SK-N-SH treated with all-trans-retinoic acid at 6 μM for 48 hours (cell line): ENCODE data around the gene TTC12.

Experiments used
- ATAC-seq: fragments of 200-7000 bp; cut with Tn5 transposase; 3 replicates; pipeline ENCODE4 v1.9.1; 2020; ENCODE audit warnings: mild to moderate bottlenecking, moderate library complexity
- ARNTL ChIP-seq: fragments of 450-650 bp; formaldehyde crosslinking; IDR thresholded peaks from 2 replicates; pipeline ENCODE4 v1.5.0; 2020; ENCODE audit warnings: low read depth, mild to moderate bottlenecking, moderate library complexity, borderline replicate concordance
- BACH2 ChIP-seq: fragments of 250-450 bp; sonication (Bioruptor Pico); IDR thresholded peaks from 2 replicates; pipeline ENCODE4 v1.9.0; 2021; ENCODE audit warnings: mild to moderate bottlenecking, borderline replicate concordance
- CREB5 ChIP-seq: fragments of 250-450 bp; sonication (Bioruptor Pico); IDR thresholded peaks from 2 replicates; pipeline ENCODE4 v1.5.1; 2020; ENCODE audit warnings: low read depth, mild to moderate bottlenecking, moderate library complexity
- CSDC2 ChIP-seq: fragments of 250-450 bp; sonication (Bioruptor Pico); IDR thresholded peaks from 2 replicates; pipeline ENCODE4 v1.5.0; 2020; ENCODE audit warnings: mild to moderate bottlenecking, moderate library complexity
- GLIS3 ChIP-seq: fragments of 250-450 bp; sonication (Bioruptor Pico); IDR thresholded peaks from 2 replicates; pipeline ENCODE4 v1.5.0; 2020; ENCODE audit warnings: mild to moderate bottlenecking, moderate library complexity
- ISL1 ChIP-seq: fragments of 250-450 bp; sonication (Bioruptor Pico); IDR thresholded peaks from 2 replicates; pipeline ENCODE4 v2.1.2; 2022; ENCODE audit warnings: mild to moderate bottlenecking, moderate library complexity
- OSR1 ChIP-seq: fragments of 250-450 bp; sonication (Bioruptor Pico); IDR thresholded peaks from 2 replicates; pipeline ENCODE4 v1.8.0; 2022; ENCODE audit warnings: moderate library complexity, mild to moderate bottlenecking, inconsistent platforms
- PPARA ChIP-seq: fragments of 250-450 bp; sonication (Bioruptor Pico); IDR thresholded peaks from 2 replicates; pipeline ENCODE4 v1.5.0; 2020; ENCODE audit warnings: mild to moderate bottlenecking, borderline replicate concordance
- RARB ChIP-seq: fragments of 250-450 bp; sonication (Bioruptor Pico); IDR thresholded peaks from 2 replicates; pipeline ENCODE4 v1.8.0; 2021; ENCODE audit warnings: mild to moderate bottlenecking, moderate library complexity
- SNAI2 ChIP-seq: fragments of 250-450 bp; sonication (Bioruptor Pico); IDR thresholded peaks from 2 replicates; pipeline ENCODE4 v1.5.0; 2020; ENCODE audit warnings: mild to moderate bottlenecking, moderate library complexity
- TCF4 ChIP-seq: fragments of 250-450 bp; sonication (Bioruptor Pico); IDR thresholded peaks from 2 replicates; pipeline ENCODE4 v1.8.0; 2021; ENCODE audit warnings: mild to moderate bottlenecking, moderate library complexity, borderline replicate concordance
- TOX ChIP-seq: fragments of 250-450 bp; sonication (Bioruptor Pico); IDR thresholded peaks from 2 replicates; pipeline ENCODE4 v1.8.0; 2021; ENCODE audit warnings: mild to moderate bottlenecking, moderate library complexity, borderline replicate concordance
- TSHZ2 ChIP-seq: fragments of 250-450 bp; sonication (Bioruptor Pico); IDR thresholded peaks from 2 replicates; pipeline ENCODE4 v1.5.0; 2020; ENCODE audit warnings: mild to moderate bottlenecking, moderate library complexity
- ZC3H10 ChIP-seq: fragments of 250-450 bp; sonication (Bioruptor Pico); IDR thresholded peaks from 2 replicates; pipeline ENCODE4 v1.5.1; 2021; ENCODE audit warnings: mild to moderate bottlenecking, moderate library complexity
- ZFP3 ChIP-seq: fragments of 250-450 bp; sonication (Bioruptor Pico); IDR thresholded peaks from 2 replicates; pipeline ENCODE4 v1.5.0; 2020; ENCODE audit warnings: mild to moderate bottlenecking, moderate library complexity
- ZFP30 ChIP-seq: fragments of 450-650 bp; formaldehyde crosslinking; IDR thresholded peaks from 2 replicates; pipeline ENCODE4 v1.5.0; 2022; ENCODE audit warnings: mild to moderate bottlenecking, moderate library complexity
- ZNF565 ChIP-seq: fragments of 450-650 bp; formaldehyde crosslinking; conservative IDR thresholded peaks from 2 replicates; pipeline ENCODE4 v1.5.0; 2020; ENCODE audit warnings: low read depth, mild to moderate bottlenecking, moderate library complexity
- ZNF8 ChIP-seq: fragments of 450-650 bp; formaldehyde crosslinking; IDR thresholded peaks from 2 replicates; pipeline ENCODE4 v1.5.0; 2020; ENCODE audit warnings: mild to moderate bottlenecking, moderate library complexity
- TF ChIP-seq, protein P1 (sequence below): fragments of 250-450 bp; sonication (Bioruptor Pico); IDR thresholded peaks from 2 replicates; pipeline ENCODE4 v1.5.1; 2021; ENCODE audit warnings: mild to moderate bottlenecking, moderate library complexity
- TF ChIP-seq, protein P2 (sequence below): fragments of 250-450 bp; sonication (Bioruptor Pico); IDR thresholded peaks from 2 replicates; pipeline ENCODE4 v1.8.0; 2020; ENCODE audit warnings: mild to moderate bottlenecking, moderate library complexity, borderline replicate concordance

Gene TTC12

DNA sequence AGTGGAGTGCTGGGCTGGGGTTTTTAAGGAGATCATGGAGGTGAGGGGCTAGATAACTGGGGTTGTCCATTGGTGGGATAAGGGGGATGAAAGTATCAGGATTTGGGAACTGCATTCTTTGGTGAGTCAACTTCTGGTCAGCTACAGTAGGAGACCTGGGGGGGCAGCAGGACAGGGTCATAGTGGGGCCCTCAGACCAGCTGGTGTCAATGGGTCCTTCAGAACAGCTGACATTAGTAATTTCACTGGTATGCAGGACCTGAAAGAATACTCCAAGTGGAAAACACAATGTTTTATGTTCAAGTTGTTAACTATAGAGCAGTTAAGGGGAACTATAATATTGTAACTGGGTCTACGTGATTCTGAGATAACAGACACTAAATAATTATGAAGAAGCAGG is 2.8 kb upstream of the TTC12 start:
- TF ChIP-seq ZFP30 (CRISPR knock-in tag), result no peak
- no peak for TF ChIP-seq TOX (CRISPR knock-in tag)
- TF ChIP-seq ISL1, result no peak
- ATAC-seq, result no peak

- ATAC-seq, result no peak
- TF ChIP-seq BACH2 (CRISPR knock-in tag), result no peak
- TF ChIP-seq RARB (CRISPR knock-in tag), result no peak
- no peak for TF ChIP-seq OSR1 (CRISPR knock-in tag)
These were observed 782 bp upstream of the TTC12 start for GRCh38 chr11:113313601-113314000.

DNA sequence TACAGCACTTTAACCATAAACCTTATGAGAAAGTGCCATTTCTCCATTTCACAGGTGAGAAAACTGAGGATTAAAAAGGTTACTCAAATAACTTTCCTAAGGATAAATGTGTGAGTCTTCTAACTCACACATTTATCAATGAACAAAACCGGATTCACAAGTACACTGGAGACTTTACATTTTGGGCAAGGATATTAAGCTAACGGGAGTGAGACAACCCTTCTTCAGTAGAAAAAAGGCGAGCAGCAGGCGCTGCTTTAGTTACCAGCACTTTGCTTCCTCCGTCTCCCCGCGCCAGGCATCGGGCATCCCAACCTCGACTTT is 356 bp upstream of the TTC12 start:
- no peak for TF ChIP-seq TOX (CRISPR knock-in tag)
- TF ChIP-seq, protein P1, sequence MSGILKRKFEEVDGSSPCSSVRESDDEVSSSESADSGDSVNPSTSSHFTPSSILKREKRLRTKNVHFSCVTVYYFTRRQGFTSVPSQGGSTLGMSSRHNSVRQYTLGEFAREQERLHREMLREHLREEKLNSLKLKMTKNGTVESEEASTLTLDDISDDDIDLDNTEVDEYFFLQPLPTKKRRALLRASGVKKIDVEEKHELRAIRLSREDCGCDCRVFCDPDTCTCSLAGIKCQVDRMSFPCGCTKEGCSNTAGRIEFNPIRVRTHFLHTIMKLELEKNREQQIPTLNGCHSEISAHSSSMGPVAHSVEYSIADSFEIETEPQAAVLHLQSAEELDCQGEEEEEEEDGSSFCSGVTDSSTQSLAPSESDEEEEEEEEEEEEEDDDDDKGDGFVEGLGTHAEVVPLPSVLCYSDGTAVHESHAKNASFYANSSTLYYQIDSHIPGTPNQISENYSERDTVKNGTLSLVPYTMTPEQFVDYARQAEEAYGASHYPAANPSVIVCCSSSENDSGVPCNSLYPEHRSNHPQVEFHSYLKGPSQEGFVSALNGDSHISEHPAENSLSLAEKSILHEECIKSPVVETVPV (CRISPR knock-in tag), result no peak
- no peak for TF ChIP-seq TCF4 (CRISPR knock-in tag)
- TF ChIP-seq ZFP3 (CRISPR knock-in tag), result no peak
- TF ChIP-seq ZFP30 (CRISPR knock-in tag), result no peak
- no peak for TF ChIP-seq ARNTL (CRISPR knock-in tag)
- TF ChIP-seq SNAI2 (CRISPR knock-in tag), result no peak
- no peak for TF ChIP-seq BACH2 (CRISPR knock-in tag)
- no peak for TF ChIP-seq CREB5 (CRISPR knock-in tag)
- TF ChIP-seq, protein P2, sequence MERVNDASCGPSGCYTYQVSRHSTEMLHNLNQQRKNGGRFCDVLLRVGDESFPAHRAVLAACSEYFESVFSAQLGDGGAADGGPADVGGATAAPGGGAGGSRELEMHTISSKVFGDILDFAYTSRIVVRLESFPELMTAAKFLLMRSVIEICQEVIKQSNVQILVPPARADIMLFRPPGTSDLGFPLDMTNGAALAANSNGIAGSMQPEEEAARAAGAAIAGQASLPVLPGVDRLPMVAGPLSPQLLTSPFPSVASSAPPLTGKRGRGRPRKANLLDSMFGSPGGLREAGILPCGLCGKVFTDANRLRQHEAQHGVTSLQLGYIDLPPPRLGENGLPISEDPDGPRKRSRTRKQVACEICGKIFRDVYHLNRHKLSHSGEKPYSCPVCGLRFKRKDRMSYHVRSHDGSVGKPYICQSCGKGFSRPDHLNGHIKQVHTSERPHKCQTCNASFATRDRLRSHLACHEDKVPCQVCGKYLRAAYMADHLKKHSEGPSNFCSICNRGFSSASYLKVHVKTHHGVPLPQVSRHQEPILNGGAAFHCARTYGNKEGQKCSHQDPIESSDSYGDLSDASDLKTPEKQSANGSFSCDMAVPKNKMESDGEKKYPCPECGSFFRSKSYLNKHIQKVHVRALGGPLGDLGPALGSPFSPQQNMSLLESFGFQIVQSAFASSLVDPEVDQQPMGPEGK (CRISPR knock-in tag), result no peak
- no peak for TF ChIP-seq ZC3H10
- ATAC-seq, result no peak

DNA sequence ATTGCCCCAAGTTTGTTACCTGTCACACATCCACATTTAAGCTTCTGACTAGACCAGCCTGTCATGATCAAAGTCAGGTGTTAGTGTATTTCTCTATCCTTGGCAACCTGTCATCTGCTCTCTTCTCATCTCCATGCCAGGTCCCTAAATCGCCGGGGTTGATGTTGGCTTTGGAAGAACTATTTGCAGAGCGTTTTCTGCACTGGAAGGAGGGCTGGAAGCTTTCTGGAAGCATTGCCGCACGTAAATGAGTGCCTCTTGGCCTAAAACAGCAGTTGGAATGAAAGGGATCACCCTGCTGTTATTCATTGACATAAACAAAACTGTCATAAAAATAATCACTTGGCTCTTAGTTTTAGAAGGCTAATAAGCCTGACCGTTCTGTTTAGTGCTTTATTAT is 1.4 kb downstream of the TTC12 start:
- TF ChIP-seq CREB5 (CRISPR knock-in tag) (no peak), ZC3H10 (no peak), CSDC2 (CRISPR knock-in tag) (no peak)

DNA sequence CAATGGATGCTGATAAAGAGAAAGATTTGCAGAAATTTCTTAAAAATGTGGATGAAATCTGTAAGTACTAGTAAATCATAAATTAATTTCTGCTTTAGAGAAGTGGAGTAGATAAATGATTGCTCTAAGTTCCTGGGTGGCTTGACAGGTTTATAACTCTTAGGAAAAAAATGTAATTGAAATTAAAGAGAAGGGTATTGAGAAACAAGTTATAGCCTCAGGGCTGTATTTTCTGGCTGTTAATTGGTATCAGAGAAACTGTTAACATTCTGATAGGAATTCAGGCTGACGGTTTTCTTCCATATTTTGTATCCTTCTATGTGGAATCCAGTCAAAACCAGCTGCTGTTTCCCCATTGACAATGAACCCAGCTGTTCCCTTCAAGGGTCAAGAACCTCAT is 1.9 kb downstream of the TTC12 start:
- no peak for TF ChIP-seq OSR1 (CRISPR knock-in tag)
- no peak for TF ChIP-seq SNAI2 (CRISPR knock-in tag)
- TF ChIP-seq, all 23 proteins: peak for 0
- no peak for ATAC-seq

More for the DNA sequence above, 1.4 kb downstream of the TTC12 start:
- ATAC-seq, result no peak

GRCh38 chr11:113317339-113317738 is 3.0 kb downstream of the TTC12 start:
- TF ChIP-seq SNAI2 (CRISPR knock-in tag) (no peak), ISL1 (no peak), ZFP30 (CRISPR knock-in tag) (no peak), ZC3H10 (no peak), TCF4 (CRISPR knock-in tag) (no peak), RARB (CRISPR knock-in tag) (no peak), TOX (CRISPR knock-in tag) (no peak), ZNF8 (CRISPR knock-in tag) (no peak), ZFP3 (CRISPR knock-in tag) (no peak)
- TF ChIP-seq, all 23 proteins: peak for 0
- no peak for ATAC-seq

DNA sequence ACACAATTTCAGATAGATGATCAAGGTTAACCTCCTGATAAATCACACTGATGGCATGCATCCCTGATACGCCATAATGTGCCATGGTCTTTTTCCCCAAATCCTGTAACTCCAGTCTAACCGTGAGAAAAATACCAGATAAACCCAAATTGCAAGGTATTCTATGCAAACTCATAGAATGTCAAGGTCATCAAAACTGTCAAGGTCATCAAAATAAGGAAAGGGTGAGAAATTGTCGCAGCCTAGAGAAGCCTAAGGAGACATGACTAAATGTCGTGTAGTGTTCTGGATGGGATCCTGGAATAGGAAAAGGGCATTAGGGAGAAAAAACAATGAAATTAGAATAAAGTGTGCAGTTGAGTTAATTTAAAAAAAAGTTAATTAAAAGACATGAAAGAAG is 4.7 kb downstream of the TTC12 start:
- ATAC-seq, result no peak
- TF ChIP-seq GLIS3, result no peak
- TF ChIP-seq ZNF565 (CRISPR knock-in tag), result no peak
- no peak for TF ChIP-seq PPARA (CRISPR knock-in tag)
- TF ChIP-seq TSHZ2 (CRISPR knock-in tag), result no peak
- TF ChIP-seq RARB (CRISPR knock-in tag), result no peak
- no peak for TF ChIP-seq CREB5 (CRISPR knock-in tag)
